Stimulated activated CD4-positive, alpha-beta T cell treated with anti-CD3 and anti-CD28 coated beads, Interleukin-12 subunit alpha, Interleukin-12 subunit beta, amount 100 ng/mL, for 48 hours (primary cell): Measurements from ENCODE around the gene CYFIP2.

Experiments
- DNase-seq, 3 donors: peaks; one replicate each; pipeline ENCODE4 v3.0.0-alpha.2; 2020; ENCODE audit warnings: low read depth in 2 of 3, low spot score in 1 of 3

Gene CYFIP2

DNA sequence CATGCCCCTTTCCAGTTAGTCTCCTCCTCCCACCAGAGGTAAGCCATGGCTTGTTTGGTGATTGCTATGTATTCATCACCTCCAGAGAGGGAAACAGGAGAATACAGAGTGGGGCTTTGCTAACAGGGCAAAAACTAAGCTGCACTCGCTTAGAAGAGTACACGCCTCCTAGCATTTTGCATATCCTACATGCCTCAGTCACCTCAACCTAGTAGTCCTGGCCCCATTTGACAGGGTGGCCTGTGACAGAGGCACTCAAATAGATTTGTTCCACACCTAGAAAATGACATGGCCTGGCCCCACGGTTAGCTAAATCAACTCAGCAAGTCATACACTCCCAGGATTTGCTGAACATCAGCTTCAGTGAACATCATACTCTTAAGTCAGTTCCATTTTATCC, 90.7 kb downstream of the CYFIP2 start:
- no peak for DNase-seq

DNA sequence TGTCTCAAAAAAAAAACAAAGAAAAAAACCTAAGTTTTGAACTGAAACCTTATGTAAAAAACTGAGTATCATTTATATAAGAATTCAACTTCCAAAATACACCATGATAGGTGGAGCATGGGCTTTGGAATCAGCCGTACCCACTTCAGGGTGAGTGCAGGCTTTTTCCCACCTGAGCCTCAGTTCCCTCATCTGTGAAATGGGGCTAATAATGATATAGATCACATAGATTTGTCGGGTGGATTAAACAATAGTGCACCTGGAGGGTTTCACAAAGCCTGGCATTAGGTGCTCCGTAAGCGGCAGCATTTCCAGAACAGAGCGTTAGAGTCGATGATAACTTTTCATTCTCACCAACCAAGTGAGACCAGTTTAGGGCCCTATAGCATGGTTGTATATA, 91.9 kb downstream of the CYFIP2 start:
- no peak for DNase-seq

DNA sequence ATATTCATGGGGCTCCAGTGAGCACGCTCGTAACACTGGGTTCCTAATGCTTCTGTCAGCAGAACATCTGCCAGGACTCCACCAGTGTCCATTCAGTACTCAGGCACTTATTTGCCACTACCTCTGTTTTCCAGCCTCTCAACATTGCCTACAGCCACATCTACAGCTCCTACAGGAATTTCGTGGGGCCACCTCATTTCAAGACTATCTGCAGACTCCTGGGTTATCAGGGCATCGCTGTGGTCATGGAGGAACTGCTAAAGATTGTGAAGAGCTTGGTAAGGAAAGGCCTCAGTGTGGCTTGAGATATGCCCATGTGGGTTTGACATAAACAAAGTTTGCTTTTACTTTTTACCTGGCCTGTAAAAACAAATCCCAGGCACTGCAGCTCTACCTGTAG, 92.9 kb downstream of the CYFIP2 start:
- no peak for DNase-seq

DNA sequence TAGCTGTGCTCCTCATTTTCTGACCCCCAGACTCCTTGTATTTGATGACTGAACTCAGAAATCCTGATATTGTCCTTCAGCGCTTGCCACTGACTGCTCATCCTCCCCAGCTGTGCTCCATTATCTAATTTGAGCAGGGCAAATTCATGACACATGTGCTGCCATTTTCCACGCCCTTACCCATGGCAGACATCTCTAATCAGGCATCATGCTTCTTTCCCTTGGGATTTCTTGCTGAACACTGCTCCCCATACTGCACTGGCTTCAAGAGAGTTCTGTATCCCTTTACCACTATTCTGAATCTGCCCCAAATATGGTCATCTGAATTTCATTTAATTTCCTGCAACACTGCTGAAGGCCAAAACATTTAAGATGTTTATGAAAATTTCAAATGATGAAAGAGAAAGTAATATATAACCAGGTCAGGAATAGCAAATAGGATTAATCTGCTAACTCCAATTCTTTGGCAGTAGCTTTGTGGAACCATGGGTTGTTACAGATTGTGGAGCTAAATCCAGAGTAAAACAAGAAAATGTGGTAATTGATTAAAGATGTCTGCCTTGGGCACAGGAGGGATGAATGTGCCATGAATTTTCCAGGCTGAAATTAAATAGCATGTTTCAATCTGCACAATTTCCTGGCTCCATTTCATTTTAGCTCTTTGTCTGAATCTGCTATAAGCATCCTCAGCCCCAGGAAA, 93.6 kb downstream of the CYFIP2 start:
- DNase-seq: no peak

DNA sequence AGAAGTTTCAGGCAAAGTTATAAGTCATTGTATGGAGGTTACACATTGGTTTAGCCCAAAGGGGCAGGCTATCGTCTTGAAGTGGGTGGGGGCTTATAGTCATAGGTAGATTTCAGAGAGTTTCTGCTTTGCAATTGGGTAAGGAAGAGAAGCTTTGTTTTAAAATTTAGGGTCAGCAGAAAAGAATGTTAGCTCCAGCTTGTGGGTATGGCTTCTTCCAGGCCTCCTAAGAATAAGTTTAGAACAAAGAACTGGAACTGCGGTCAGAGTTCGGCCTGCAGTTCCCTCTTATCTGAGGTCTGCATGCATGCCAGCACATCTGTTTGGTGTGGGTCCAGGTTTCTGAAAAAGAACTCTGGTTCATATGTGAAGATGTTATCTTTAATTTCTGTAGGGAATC, 96.1 kb downstream of the CYFIP2 start:
- DNase-seq: no peak

DNA sequence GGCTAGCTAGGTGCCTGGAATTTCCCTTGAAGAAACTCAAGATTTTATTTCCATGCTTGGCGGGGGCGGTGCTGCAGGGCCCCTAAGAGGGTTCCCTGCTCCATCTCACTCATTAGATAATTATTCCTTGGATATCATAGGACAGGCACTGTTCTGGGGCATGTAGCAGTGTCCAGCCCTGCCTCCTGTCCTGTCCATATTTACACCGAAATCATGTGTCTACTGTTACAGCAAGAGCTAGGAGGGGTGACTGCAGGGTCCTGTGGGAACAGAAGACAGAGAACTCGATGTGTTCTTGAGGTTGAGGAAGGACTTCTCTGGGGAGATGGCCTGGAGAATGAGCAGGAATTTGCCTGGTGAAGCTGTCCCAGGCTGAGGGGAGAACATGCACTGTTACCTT, 96.6 kb downstream of the CYFIP2 start:
- DNase-seq: no peak

DNA sequence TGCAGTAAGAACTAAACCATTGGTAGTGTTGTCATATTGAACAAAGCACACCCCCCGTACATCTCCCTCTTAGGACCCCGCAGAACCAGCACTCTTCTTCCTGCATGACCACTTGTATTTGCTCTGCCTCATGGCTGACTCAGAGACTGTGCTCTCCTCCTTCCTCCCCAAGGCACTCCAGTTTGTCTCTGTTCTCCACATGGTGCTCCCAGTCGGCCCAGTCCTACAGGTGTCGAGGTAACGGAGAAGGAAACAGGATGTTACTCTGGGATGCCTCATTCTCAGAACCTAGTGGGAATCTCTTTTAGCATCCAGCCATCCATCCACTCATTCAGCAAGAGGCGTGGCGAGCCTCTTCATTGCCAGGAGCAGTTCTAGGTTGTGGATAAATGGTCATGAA, 97.1 kb downstream of the CYFIP2 start:
- DNase-seq: no peak

DNA sequence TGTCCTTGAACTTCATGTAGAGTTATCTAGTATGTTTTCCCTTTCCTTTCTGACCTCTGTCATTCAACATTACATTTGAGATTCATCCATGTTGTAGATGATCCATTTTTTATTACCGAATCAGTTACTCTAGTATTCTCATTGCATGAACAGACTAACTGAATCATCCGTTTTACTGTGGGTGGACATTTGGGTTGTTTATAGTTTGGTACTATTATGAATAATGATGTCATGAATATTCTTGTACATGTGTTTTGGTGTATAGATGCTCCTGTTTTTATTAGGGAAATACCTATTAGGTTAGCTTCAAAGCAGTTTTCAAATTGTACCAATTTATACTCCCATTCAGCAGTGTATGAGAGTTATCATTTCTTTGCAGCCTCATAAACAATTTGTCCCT, 99.8 kb downstream of the CYFIP2 start:
- DNase-seq: no peak

DNA sequence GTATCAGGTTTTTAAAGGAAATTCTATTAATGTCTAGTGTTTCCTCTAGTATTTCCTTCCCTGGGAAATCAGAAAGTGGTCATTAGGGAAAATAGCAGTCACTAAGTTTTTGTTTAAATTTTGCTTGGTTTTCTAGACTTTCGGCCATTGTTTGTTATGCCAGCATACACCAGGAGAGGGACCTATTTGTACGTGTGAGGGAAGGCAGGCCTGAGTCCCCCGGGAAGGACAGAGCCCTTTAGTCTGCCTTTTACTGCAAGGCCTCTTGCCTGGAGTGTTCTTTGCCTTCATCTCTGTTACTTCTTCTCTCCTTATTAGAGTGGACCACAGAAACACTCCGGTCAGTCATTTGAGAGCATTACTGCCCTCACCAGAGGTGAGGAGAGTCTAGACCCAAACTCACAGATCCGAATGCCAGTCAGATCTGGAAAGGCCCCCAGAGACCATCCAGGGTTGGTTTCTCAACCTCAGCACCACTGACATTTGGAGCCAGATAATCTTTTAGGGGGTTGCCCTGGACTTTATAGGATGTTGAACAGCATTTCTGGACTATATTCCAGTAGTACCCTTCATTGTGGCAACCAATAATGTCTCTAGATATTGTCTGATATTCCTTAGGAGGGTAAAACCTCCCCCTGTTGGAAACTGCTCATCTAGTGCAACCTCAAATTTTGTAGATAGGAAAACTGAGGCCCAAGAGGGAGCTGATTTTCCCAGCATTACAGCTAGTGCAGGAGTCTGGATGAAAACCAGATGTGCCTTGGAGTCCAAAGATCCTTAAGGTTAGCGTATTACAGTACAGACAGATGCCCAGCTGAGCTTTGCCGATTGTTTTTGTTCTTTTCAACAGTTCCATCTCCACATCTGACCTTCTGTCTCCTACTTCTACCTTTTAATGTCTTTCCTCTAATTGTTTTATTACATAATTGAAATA, 101.1 kb downstream of the CYFIP2 start:
- DNase-seq: no peak

DNA sequence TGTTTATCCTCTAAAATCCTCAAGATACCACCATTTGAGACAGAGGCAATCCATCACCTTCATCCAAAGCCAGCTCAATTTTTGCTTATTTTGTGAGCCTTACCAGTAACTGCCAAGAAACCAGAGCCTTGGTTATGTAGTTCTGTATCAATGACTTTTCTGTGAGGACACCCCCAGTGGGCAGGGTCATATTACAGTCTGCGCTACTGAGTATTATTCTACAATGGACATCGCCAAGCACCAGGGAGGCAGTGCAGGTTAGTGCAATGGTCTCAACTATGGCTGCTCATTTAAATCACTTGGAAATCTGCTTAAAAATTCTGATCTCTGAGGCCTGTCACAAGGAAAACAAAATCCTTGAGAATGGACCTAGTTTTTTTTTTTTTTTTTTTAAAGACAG, 103.6 kb downstream of the CYFIP2 start:
- DNase-seq: no peak

DNA sequence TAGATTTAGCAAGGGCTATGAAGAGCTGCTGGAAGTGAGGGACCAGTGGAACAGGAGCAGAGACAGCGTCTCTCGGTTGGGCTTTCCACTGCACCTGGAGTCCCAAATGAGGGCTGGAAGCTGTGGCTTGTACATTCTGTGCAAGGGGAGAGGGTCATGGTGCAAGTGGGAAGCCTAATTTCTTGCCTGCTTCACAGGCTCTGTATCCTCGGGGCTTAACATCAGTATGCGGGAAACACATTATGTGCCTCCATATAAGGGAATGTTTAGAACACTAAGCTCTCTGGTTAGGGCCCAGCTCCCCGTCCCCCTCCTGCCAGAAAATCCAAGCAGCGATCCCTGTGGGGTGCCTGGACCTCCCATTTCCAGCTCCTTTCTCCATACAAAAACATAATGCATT, 105.0 kb downstream of the CYFIP2 start:
- no peak for DNase-seq

DNA sequence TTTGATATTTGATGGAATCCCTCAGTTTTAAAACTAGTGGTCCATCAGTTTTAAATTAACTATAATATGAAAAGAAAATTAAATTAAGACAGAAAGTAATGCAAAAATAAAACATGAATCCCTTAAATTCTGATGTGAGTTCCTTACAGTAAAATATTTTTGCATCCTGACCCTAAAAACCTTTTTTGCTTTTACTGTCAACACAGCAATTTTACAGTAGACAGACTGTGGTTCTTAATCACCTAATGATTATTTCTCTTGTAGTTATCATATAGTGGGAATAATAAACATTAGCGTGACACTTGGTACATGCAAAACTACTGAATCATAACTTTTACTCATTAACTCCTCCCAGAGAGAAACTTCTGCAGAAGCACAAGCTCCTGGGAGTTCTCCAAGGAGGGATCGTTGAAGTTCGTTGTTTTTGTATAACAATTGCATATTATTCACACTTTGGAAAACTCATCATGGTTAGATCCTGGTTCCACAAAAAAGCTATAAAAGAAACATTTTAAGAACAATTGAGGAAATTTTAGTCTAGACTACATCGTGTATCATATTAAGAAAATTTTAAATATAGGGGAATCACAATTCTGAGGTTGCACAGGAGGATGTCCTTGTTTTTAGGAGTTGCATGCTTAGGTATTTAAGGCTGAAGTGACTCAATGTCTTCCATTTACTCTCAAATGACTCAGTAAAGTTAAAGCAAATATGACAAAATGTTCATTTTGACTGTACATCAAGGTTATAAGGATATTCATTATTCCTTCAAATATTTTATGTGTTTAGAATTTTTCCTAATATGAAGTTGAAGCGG, 105.9 kb downstream of the CYFIP2 start:
- no peak for DNase-seq

DNA sequence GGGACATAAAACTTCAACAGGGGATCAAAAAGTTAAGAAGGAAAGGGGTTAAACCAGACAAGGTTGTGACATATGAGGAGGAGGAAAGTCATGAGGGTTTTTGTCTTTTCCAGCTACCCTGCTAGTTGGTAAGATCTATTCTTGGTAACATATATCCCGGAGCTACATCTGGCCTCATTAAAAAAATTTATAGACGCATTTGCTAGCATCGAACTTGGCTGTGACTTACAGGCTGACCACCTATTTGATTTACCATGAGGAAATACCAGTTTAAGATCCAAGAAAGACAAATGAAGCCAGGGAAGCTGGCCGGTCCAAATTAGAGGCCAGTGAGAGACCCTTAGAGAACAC, 106.5 kb downstream of the CYFIP2 start:
- DNase-seq: no peak

DNA sequence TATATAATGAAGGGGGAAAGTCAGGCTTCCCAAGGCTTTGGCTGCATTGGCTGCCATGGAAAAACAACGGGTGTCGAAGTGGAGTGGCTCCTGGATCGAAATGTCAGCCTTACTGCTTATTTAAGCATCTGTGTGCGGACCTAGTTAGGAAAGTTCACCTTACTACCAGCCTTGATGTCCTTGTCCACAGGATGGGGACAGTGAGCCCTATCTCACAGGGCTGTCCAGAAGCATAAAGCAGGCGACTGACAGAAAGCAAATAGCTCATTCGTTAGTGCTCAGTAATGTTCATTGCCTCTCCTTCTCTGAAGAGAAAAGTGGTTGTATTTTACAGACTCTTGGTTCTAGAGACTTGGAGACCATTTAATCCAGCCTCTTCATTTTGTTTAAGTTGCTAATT, 112.6 kb downstream of the CYFIP2 start:
- DNase-seq: no peak

DNA sequence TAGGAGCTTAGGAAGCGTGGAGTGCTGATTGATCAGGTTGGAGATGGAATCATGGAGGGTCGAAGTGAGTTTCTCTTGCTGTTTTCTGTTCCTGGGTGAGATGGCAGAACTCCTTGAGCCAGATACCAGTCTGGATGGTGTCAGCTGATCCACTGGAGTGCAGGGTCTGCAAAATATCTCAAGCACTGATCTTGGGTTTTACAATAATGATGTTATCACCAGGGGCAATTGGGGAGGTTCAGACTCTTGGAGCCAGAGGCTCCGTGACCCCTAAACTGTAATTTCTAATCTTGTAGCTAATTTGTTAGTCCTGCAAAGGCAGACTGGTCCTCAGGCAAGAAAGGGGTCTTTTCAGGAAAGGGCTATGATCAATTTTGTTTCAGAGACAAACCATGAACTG, 114.1 kb downstream of the CYFIP2 start:
- DNase-seq: no peak

DNA sequence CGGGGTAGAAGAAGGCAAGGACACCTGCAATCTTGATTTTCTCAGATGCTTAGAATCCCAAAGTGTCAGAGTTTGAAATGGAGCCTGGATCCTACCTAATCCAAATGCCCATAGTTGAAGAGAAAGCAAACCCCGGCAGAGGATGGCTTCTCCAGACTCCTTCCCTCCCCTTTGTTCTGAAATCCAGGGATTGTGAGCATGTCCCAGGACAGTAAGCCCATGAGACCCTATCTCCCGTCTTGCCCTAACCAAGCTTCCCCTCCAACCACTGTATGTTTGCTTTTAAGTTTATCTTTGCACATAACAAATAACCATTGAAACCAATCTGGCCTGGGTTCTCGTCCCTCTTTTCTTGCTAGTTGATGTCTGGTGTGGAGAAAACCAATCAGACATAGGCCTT, 115.8 kb downstream of the CYFIP2 start:
- no peak for DNase-seq

DNA sequence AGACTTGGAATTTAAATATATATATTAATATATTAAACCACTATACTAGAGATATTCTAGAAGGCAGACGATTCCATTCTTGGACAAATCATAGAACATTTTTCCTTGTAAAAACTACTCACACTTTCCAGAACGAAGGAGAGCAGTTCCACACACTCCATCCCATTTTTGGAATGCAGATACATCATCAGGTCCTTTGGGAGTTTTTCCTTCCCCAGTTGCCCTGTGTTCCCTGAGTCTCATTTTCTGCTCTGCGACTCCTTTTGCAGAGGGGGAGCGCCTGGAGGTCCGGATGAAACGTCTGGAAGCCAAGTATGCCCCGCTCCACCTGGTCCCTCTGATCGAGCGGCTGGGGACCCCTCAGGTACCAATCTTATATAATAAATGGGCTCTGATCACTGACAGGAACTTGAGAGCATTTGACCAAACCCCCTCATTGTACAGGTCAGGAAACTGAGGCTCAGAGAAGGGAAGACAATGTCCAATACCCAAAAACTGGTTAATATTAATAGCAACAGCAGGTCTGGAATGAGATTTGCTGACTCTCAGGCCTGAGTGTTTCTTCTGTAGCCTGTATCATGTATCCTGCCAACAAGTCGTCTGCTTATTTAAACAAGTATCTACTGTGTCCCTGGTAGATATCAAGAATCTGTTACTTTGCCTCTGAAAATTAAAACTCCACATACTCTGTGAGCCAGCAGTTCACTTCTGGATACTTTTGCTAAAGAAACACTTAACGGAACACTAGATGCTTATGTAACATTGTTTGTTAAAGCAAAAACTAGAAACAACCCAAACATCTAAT, 117.3 kb downstream of the CYFIP2 start:
- DNase-seq: no peak

DNA sequence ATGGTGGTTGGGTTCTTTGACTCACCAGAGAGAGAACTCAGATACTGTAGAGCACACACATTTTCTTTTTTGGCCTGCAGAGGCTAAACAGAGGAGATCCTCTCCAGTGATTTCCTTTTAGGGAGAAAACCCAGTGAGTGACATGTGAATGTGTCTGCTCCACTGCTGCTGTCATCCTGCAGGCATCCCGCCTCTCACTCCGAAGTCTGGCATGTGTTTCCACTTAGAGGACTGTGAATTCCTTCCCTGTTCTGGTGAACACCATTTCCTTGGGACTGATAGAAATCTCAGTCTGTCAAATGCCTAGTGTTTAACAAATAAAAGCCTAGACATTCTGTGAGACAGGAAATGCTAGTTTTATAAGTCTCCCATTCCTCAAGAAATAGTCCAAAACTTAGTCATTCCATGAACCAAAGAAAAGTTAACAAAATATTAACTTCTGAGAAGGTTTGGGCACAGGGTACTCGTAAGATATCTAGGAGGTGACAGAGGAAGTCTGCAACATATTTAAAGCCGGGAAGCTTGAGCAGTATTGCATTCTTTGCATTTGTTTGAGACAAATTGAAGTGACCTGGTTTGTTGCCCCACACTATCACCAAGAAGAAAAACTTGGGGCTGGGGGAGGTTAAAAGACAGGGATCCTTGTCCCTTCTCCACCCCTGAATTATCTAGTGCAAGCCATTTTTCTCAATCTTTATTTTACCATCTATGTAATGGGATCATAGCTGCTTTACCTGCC, 119.2 kb downstream of the CYFIP2 start:
- DNase-seq: no peak

DNA sequence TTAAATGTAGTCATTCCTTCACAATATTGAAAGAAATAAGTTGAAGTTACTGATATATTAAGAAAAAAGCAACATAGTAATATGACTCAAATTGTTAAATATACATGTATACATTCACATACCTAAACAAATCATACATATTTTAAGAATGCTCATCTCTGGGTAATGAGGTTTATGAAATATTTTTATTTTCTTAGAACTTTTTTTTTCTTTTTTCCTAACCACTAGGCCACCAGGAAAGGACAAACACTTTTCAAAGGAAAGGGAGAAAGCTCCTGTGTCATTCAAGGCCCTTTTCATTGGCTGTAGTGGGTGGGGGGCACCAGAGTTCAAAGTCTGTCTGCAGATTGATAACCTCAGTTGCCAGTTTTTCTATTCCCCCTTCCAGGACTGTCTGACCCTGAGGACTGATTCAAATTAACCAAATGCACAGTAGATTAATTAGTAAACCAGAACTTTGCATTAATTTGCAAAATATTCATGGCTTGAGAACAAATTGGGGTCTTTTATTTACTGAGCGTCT, 121.2 kb downstream of the CYFIP2 start:
- no peak for DNase-seq

DNA sequence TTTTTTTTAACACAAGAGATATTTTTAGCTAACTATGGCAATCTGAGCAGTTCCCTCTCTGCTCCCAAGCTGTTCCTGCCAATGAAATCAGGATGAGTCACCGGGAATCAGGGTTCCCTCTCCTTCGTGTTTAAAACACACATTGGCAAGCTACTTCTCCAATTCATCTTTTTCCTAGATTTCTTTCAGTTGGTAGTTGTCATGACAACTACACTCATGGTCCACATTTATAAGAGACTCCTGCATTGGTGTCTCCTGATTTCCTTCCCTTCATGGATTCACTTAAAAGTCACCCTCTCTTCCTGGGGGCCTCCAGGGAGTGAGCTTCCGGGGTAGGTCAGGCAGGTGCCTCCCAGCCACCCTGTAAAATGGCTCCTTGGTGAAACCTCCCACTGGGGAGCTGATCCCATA, 121.8 kb downstream of the CYFIP2 start:
- DNase-seq: no peak
